GM12878 (cell line): Measurements from ENCODE around the gene KAZN. TPM values are rescaled to one million over a fixed set of nuclear protein-coding genes. Genes with fewer than 3 reads are reported as not detected.

ENCODE experiments used
- ATAC-seq: fragments of 200-7000 bp; cut with Tn5 transposase; 3 replicates; pipeline ENCODE4 v1.9.1; 2020; ENCODE audit warnings: mild to moderate bottlenecking, moderate library complexity
- BruUV-seq: library from RNA; stranded (reverse); fragments of 400-500 nt; replicated peaks from 2 replicates; lab custom pipeline; 2021; lab: Mats Ljungman, UMichigan
- CTCF ChIA-PET: fragments of 300-600 bp; sonication (Branson Sonifier 250); formaldehyde crosslinking; extraction: SDS; loops from one replicate; lab custom pipeline; 2021; ENCODE audit warnings: inconsistent platforms; lab: Yijun Ruan, JAX
- POLR2A ChIA-PET: fragments of 350-600 bp; formaldehyde crosslinking; extraction: SDS; loops from one replicate; lab custom pipeline; 2021; ENCODE audit warnings: inconsistent platforms; lab: Charles Lee
- RAD21 ChIA-PET: fragments of 300-600 bp; sonication (Branson Sonifier 250); formaldehyde crosslinking; loops from one replicate; lab custom pipeline; 2023; ENCODE audit warnings: antibody characterized with exemption; ENCODE audit not compliant: unreplicated experiment; lab: Charles Lee
- SMC1A ChIA-PET: fragments of 300-600 bp; sonication (Branson Sonifier 250); formaldehyde crosslinking; loops from one replicate; lab custom pipeline; 2023; ENCODE audit not compliant: unreplicated experiment, uncharacterized antibody; lab: Charles Lee
- DNase-seq: peaks from one replicate; pipeline ENCODE4 v3.0.0-alpha.2; 2011; ENCODE audit warnings: low read depth, low spot score
- FAIRE-seq: peaks from 3 replicates; lab custom pipeline; 2011; peaks lifted over from hg19 to GRCh38; lab: Jason Lieb, UNC
- H2AFZ ChIP-seq: 2 replicates; pipeline ENCODE4 v1.6.0; 2011; ENCODE audit warnings: low read depth, low read length, control low read depth; ENCODE audit not compliant: control insufficient read depth
- H3K27ac ChIP-seq: 2 replicates; pipeline ENCODE4 v1.5.1; 2011; ENCODE audit warnings: control low read depth; ENCODE audit not compliant: control insufficient read depth, insufficient read depth
- H3K27me3 ChIP-seq, 2 experiments: replicated peaks in 1 of 2; 2 replicates each; pipeline versions ENCODE4 v1.6.0 to v1.6.1; 2011; ENCODE audit warnings: low read length in 1 of 2; ENCODE audit not compliant: control insufficient read depth in 2 of 2, insufficient read depth in 2 of 2
- H3K36me3 ChIP-seq, 2 experiments: 2 replicates each; pipeline ENCODE4 v1.5.1; 2011; ENCODE audit warnings: low read length in 1 of 2; ENCODE audit not compliant: control insufficient read depth in 2 of 2, insufficient read depth in 2 of 2
- H3K4me1 ChIP-seq: 2 replicates; pipeline ENCODE4 v1.6.1; 2011; ENCODE audit warnings: mild to moderate bottlenecking, low read length, moderate library complexity, mixed read lengths; ENCODE audit not compliant: control insufficient read depth, insufficient read depth
- H3K4me2 ChIP-seq: 2 replicates; pipeline ENCODE4 v1.6.0; 2011; ENCODE audit warnings: control low read depth; ENCODE audit not compliant: control insufficient read depth, insufficient read depth
- H3K4me3 ChIP-seq: fragments of 200-600 bp; sonication (generic); 2 replicates; pipeline ENCODE4 v1.5.1; 2016
- H3K79me2 ChIP-seq: 2 replicates; pipeline ENCODE4 v1.6.0; 2011; ENCODE audit warnings: low read length; ENCODE audit not compliant: control insufficient read depth, insufficient read depth
- H3K9ac ChIP-seq: 2 replicates; pipeline ENCODE4 v1.8.0; 2011; ENCODE audit warnings: low read length, control low read depth, mixed read lengths; ENCODE audit not compliant: control insufficient read depth, insufficient read depth
- H3K9me3 ChIP-seq: replicated peaks from 3 replicates; pipeline ENCODE4 v1.5.1; 2011; ENCODE audit warnings: mild to moderate bottlenecking, low read length; ENCODE audit not compliant: control insufficient read depth, insufficient read depth
- H4K20me1 ChIP-seq: 2 replicates; pipeline ENCODE4 v1.6.0; 2011; ENCODE audit not compliant: control insufficient read depth, insufficient read depth
- ATF7 ChIP-seq: fragments of 450-650 bp; IDR thresholded peaks from 2 replicates; pipeline ENCODE4 v1.6.1; 2016; ENCODE audit warnings: low read depth, mild to moderate bottlenecking
- CREM ChIP-seq: IDR thresholded peaks from 2 replicates; pipeline ENCODE4 v1.6.1; 2014; ENCODE audit warnings: antibody characterized with exemption, low read depth
- HDGF ChIP-seq: fragments of 450-650 bp; IDR thresholded peaks from 2 replicates; pipeline ENCODE4 v1.6.1; 2016; ENCODE audit warnings: antibody characterized with exemption
- IRF5 ChIP-seq: fragments of 450-650 bp; IDR thresholded peaks from 2 replicates; pipeline ENCODE4 v1.6.1; 2017; ENCODE audit warnings: borderline replicate concordance
- KDM1A ChIP-seq: fragments of 200-600 bp; sonication (generic); IDR thresholded peaks from 2 replicates; pipeline ENCODE4 v1.6.1; 2016; ENCODE audit warnings: borderline replicate concordance
- LARP7 ChIP-seq: fragments of 450-650 bp; IDR thresholded peaks from 2 replicates; pipeline ENCODE4 v1.6.1; 2017; ENCODE audit warnings: mild to moderate bottlenecking
- MAX ChIP-seq: IDR thresholded peaks from 2 replicates; pipeline ENCODE4 v1.6.1; 2012; ENCODE audit warnings: low read depth, low read length, improper control_type of control experiment
- MTA2 ChIP-seq: fragments of 450-650 bp; IDR thresholded peaks from 2 replicates; pipeline ENCODE4 v1.6.1; 2016; ENCODE audit warnings: low read depth, mild to moderate bottlenecking, moderate library complexity
- MYB ChIP-seq: fragments of 150-350 bp; IDR thresholded peaks from 2 replicates; pipeline ENCODE4 v1.6.1; 2014; ENCODE audit warnings: mild to moderate bottlenecking, low read depth, low read length, borderline replicate concordance
- NFIC ChIP-seq: IDR thresholded peaks from 2 replicates; pipeline ENCODE4 v1.6.1; 2012; ENCODE audit warnings: low read depth, mild to moderate bottlenecking, inconsistent platforms, low read length, moderate library complexity
- NR2F1 ChIP-seq: fragments of 450-650 bp; conservative IDR thresholded peaks from 2 replicates; pipeline ENCODE4 v1.6.1; 2017; ENCODE audit warnings: mild to moderate bottlenecking
- RAD51 ChIP-seq: fragments of 450-650 bp; IDR thresholded peaks from 2 replicates; pipeline ENCODE4 v1.6.1; 2016; ENCODE audit warnings: moderate library complexity, mild to moderate bottlenecking, inconsistent platforms
- SUPT20H ChIP-seq: IDR thresholded peaks from 2 replicates; pipeline ENCODE4 v1.6.1; 2011; ENCODE audit warnings: low read depth, mild to moderate bottlenecking, low read length, moderate library complexity, borderline replicate concordance; ENCODE audit not compliant: control insufficient read depth
- SUZ12 ChIP-seq: fragments of 200-600 bp; sonication (generic); IDR thresholded peaks from one replicate; pipeline ENCODE4 v1.6.1; 2018; ENCODE audit warnings: antibody characterized with exemption, mild to moderate bottlenecking; ENCODE audit not compliant: unreplicated experiment
- TCF3 ChIP-seq: IDR thresholded peaks from 2 replicates; pipeline ENCODE4 v1.6.1; 2012; ENCODE audit warnings: low read depth, mild to moderate bottlenecking, low read length, borderline replicate concordance; ENCODE audit not compliant: insufficient read depth
- USF2 ChIP-seq: IDR thresholded peaks from 2 replicates; pipeline ENCODE4 v1.6.1; 2011; ENCODE audit warnings: low read depth, low read length, improper control_type of control experiment, borderline replicate concordance
- WGBS: methylation state at CpG from one replicate; pipeline ENCODE4 v1.1.6; 2016; ENCODE audit warnings: low lambda C conversion rate; ENCODE audit not compliant: insufficient replicate concordance, insufficient coverage; ENCODE audit errors: missing lambda C conversion rate; 5-methylcytosine and 5-hydroxymethylcytosine counted together
- in situ Hi-C: fragments of 300-500 bp; cut with MboI; formaldehyde crosslinking; loops from 9 replicates; pipeline ENCODE4 v1.14.3; 2018; ENCODE audit warnings: mixed read lengths
- intact Hi-C: fragments of 100-400 bp; cut with micrococcal nuclease; formaldehyde crosslinking; loops from one replicate; pipeline ENCODE4 v1.14.2; 2022; ENCODE audit not compliant: unreplicated experiment
- polyA plus RNA-seq, 11 experiments: library from polyadenylated mRNA; depleted of rRNA in 4 of 11; unstranded in 6 of 11; stranded (reverse) in 5 of 11; fragments of >200 nt; fragmentation: Nextera tagmentation in 4 of 11; fragmentation: Illumina TruSeq in 1 of 11; extraction: Ambion mirVana in 4 of 11; extraction: Trizol in 1 of 11; gene quantifications; 1 replicate in 1 of 11; 2 replicates in 10 of 11; pipeline versions ENCODE4 v1.2.1 to v1.2.3, GENCODE V29; 2011 to 2016; ENCODE audit warnings: inconsistent platforms in 2 of 11, missing spikeins in 2 of 11, low read depth in 1 of 11
- total RNA-seq, 4 experiments: library from RNA; depleted of rRNA in 3 of 4; stranded (reverse); fragments of >200 nt in 3 of 4; fragmentation: Illumina TruSeq in 1 of 4; extraction: Trizol in 1 of 4; gene quantifications; 2 replicates each; pipeline versions ENCODE4 v1.2.1 to v1.2.3, GENCODE V29; 2013 to 2021
- TF ChIP-seq, protein P1 (sequence below): fragments of 450-650 bp; IDR thresholded peaks from 2 replicates; pipeline ENCODE4 v1.6.1; 2016; ENCODE audit warnings: mild to moderate bottlenecking
- TF ChIP-seq, protein P2 (sequence below): IDR thresholded peaks from 2 replicates; pipeline ENCODE4 v1.6.1; 2012; ENCODE audit warnings: low read depth, low read length, improper control_type of control experiment

KAZN gene
- total and polyA plus RNA-seq, 10 of the 15 experiments (the other 5 are each of a cell fraction or from before 2014, with no cell fraction given) = 0.72 to 4.0 (median 1.2) TPM

DNA sequence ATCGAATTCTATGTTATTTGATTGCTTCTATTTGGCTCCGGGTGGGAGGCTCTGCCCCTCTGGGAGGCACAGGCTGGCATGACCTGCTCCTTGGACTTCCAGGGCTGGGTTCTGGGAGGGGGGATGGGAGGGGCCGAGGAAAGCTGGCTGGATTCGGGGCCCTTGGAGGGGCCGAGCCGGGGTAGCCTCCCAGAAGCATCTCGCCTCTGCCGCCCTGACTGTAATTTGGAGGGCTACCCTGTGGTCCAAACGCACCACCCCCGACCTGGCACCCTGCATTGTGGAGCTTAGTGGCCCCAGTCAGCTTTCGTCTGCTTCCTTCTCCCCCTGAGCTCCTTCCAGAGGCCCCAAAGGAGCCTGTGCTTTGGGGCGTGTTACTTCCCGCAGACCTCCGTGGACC, 469.7 kb downstream of the KAZN start:
- in situ Hi-C loops (no loop called here), intact Hi-C loops (no loop called here)
- H3K9ac ChIP-seq = no peak overlapping the region
- H4K20me1 ChIP-seq = no peaks in the 10 kb centered on the region
- H3K9me3 ChIP-seq = no peaks in the 10 kb centered on the region
- CTCF ChIA-PET = no interaction called here
- no TSS peak for BruUV-seq
- H3K4me2 ChIP-seq = no peak overlapping the region
- TF ChIP-seq CREM (no peak), HDGF (no peak), TCF3 (no peak), ATF7 (no peak), MYB (no peak), NR2F1 (no peak), USF2 (no peak), SUZ12 (no peak), RAD51 (no peak), MAX (no peak), IRF5 (no peak), NFIC (no peak), SUPT20H (no peak), MTA2 (no peak), KDM1A (no peak), LARP7 (no peak)
- TF ChIP-seq, protein P1, sequence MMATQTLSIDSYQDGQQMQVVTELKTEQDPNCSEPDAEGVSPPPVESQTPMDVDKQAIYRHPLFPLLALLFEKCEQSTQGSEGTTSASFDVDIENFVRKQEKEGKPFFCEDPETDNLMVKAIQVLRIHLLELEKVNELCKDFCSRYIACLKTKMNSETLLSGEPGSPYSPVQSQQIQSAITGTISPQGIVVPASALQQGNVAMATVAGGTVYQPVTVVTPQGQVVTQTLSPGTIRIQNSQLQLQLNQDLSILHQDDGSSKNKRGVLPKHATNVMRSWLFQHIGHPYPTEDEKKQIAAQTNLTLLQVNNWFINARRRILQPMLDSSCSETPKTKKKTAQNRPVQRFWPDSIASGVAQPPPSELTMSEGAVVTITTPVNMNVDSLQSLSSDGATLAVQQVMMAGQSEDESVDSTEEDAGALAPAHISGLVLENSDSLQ = no peak
- TF ChIP-seq, protein P2, sequence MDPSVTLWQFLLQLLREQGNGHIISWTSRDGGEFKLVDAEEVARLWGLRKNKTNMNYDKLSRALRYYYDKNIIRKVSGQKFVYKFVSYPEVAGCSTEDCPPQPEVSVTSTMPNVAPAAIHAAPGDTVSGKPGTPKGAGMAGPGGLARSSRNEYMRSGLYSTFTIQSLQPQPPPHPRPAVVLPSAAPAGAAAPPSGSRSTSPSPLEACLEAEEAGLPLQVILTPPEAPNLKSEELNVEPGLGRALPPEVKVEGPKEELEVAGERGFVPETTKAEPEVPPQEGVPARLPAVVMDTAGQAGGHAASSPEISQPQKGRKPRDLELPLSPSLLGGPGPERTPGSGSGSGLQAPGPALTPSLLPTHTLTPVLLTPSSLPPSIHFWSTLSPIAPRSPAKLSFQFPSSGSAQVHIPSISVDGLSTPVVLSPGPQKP = no peak
- POLR2A ChIA-PET = no interaction called here
- DNase-seq (no peak), FAIRE-seq (no peak), ATAC-seq (no peak)
- 33% methylated on average over 14 of the region's 14 CpGs for WGBS
- H2AFZ ChIP-seq = no peak overlapping the region
- no peaks in the 10 kb centered on the region for H3K36me3 ChIP-seq
- H3K79me2 ChIP-seq = no peaks in the 10 kb centered on the region
- no peaks in the 10 kb centered on the region for H3K27me3 ChIP-seq
- RAD21 ChIA-PET = no interaction called here
- SMC1A ChIA-PET = no interaction called here
- H3K4me1 ChIP-seq = no peaks in the 10 kb centered on the region
- no peak overlapping the region for H3K27ac ChIP-seq
- no peak overlapping the region for H3K4me3 ChIP-seq
